ENCODE data around the gene EPM2AIP1. TPM values are rescaled to one million over a fixed set of nuclear protein-coding genes. Genes with fewer than 3 reads are reported as not detected.
A peak's percentile ranks its signal among the peaks of the same experiment; 100 is the strongest.

The EPM2AIP1 gene
- total RNA-seq, 5 donors from 2014 or later (not counting 1 experiment from before 2014, with no cell fraction given): 27.0 to 36.3 (median 29.3) TPM

DNA sequence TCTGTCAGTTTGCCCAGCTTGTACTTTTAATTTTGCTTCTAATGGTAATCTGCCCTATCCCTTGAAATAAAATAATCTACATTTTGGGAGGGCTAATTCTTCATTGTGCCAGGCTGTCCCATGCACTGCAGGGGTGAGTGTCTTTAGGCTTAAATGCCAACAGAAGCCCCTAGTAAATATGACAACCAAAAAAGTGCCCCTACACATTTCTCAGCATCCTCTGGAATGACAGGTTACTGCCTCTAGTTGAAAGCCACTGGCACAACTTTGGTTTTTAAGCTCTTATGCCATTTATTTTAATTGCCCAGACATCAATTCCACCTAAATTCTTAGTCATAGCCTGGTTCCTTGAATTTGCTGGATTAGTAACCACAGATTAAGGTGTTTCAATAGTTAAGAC lies 3.4 kb downstream of the EPM2AIP1 start:
- no peak for ATAC-seq (replicated peaks in 1 of 4)
- POLR2A ChIA-PET: interaction anchor here in 1 of 2 donors (0.6 to 0.9 kb wide), 4 partner anchors 22 to 1083 kb away, joined by 3 to 6 read pairs (median 6); partner anchors contain the start of gene PLCD1
- no peak overlapping the region for H3K27ac ChIP-seq (ENCODE audit: low read length)

GRCh38 chr3:36989005-36989404 lies 3.9 kb downstream of the EPM2AIP1 start:
- Histone ChIP-seq H3K27ac (ENCODE audit: low read length) (no peak overlapping the region), H3K4me1 (ENCODE audit: control insufficient read depth in 1 of 2, extremely low read depth in 1 of 2, insufficient read depth in 2 of 2, low read length in 2 of 2) (peaks cover 19 to 47% of the 10 kb centered on the region in 2 experiments), H3K27me3 (replicated peaks in 1 of 2; ENCODE audit: control insufficient read depth in 2 of 2, extremely low read depth in 1 of 2, insufficient read depth in 2 of 2, low read length in 1 of 2) (no peaks in the 10 kb centered on the region), H3K9me3 (no peaks in the 10 kb centered on the region), H3K36me3 (ENCODE audit: control insufficient read depth in 2 of 2, extremely low read depth in 1 of 2, insufficient read depth in 1 of 2, low read length in 1 of 2) (peaks cover 5 to 44% of the 10 kb centered on the region in 2 donors), H3K4me3 (ENCODE audit: control insufficient read depth in 1 of 2, extremely low read depth in 1 of 2, low read length in 1 of 2) (no peak overlapping the region)
- CTCF ChIA-PET: interaction anchor here (0.6 to 1.7 kb wide), 8 partner anchors 30 to 288 kb away, joined by 3 to 8 read pairs (median 4); no protein-coding TSS in a partner anchor
- Mint-ChIP-seq H3K4me1 (peaks cover 32 to 42% (median 41%) of the 10 kb centered on the region in 3 donors), H3K9me3 (no peaks in the 10 kb centered on the region), H3K4me3 (peak overlapping the region; percentile 43 to 62 (median 58)), H3K27me3 (no peaks in the 10 kb centered on the region), H3K27ac (peak overlapping the region; percentile 25 to 52), H3K36me3 (peaks cover 42% of the 10 kb centered on the region)
- POLR2A ChIA-PET: interaction anchor here (0.6 to 1.1 kb wide), 9 partner anchors 9 to 1082 kb away, joined by 3 to 8 read pairs (median 6); partner anchors contain the start of gene PLCD1 (in 1 of the 2)
- DNase-seq: no peak
- WGBS (ENCODE audit: insufficient coverage): no CpG with 5 or more reads among the region's 3 CpGs
- no peak for ATAC-seq (replicated peaks in 1 of 4)

More for the DNA sequence above, 3.4 kb downstream of the EPM2AIP1 start:
- Mint-ChIP-seq H3K27me3 (no peaks in the 10 kb centered on the region), H3K27ac (peak overlapping the region in 1 of 2 donors; percentile 52), H3K4me3 (peak overlapping the region; percentile 43 to 62 (median 58)), H3K4me1 (peaks cover 32 to 42% (median 41%) of the 10 kb centered on the region in 3 donors), H3K9me3 (no peaks in the 10 kb centered on the region), H3K36me3 (peaks cover 37% of the 10 kb centered on the region)
- Histone ChIP-seq H3K4me3 (ENCODE audit: control insufficient read depth in 1 of 2, extremely low read depth in 1 of 2, low read length in 1 of 2) (no peak overlapping the region), H3K27me3 (replicated peaks in 1 of 2; ENCODE audit: control insufficient read depth in 2 of 2, extremely low read depth in 1 of 2, insufficient read depth in 2 of 2, low read length in 1 of 2) (no peaks in the 10 kb centered on the region), H3K36me3 (ENCODE audit: control insufficient read depth in 2 of 2, extremely low read depth in 1 of 2, insufficient read depth in 1 of 2, low read length in 1 of 2) (peaks cover 5 to 41% of the 10 kb centered on the region in 2 donors), H3K9me3 (no peaks in the 10 kb centered on the region), H3K4me1 (ENCODE audit: control insufficient read depth in 1 of 2, extremely low read depth in 1 of 2, insufficient read depth in 2 of 2, low read length in 2 of 2) (peaks cover 20 to 52% of the 10 kb centered on the region in 2 experiments)
- CTCF ChIA-PET: interaction anchor here (0.6 to 1.7 kb wide), 5 partner anchors 30 to 289 kb away, joined by 3 to 8 read pairs (median 3); no protein-coding TSS in a partner anchor
- DNase-seq: no peak

DNA sequence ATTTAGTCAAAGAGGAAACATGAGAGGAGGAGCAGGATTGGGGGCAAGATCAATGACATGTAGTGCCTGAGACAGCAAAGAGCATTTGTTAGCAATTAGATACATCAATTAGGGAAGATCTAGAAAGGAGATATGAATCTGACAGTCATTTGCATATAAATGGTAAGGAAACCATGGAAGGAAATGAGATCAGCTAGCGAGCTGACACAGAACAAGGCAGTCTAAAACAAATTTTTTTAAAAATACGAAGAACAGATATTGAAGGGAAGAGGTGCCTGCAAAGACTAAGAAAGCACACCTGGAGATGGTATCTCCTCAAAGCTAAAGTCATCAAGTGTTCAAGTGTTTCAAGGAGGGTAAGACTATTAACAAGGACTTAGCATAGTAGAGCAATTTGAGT lies 4.6 kb downstream of the EPM2AIP1 start:
- peak overlapping the region; percentile 1 for H3K27ac ChIP-seq (ENCODE audit: low read length)
- Mint-ChIP-seq H3K27me3 (no peaks in the 10 kb centered on the region), H3K4me1 (peaks cover 32 to 42% (median 41%) of the 10 kb centered on the region in 3 donors), H3K4me3 (peak overlapping the region; percentile 21 to 57 (median 43)), H3K27ac (peak overlapping the region; percentile 18 to 27), H3K9me3 (no peaks in the 10 kb centered on the region), H3K36me3 (peaks cover 49% of the 10 kb centered on the region)
- ATAC-seq (replicated peaks in 1 of 4): no peak
- no peaks in the 10 kb centered on the region for H3K27me3 ChIP-seq (replicated peaks in 1 of 2; ENCODE audit: control insufficient read depth in 2 of 2, extremely low read depth in 1 of 2, insufficient read depth in 2 of 2, low read length in 1 of 2)
- 19% methylated on average over 2 of the region's 2 CpGs for WGBS (ENCODE audit: insufficient coverage)
- H3K4me3 ChIP-seq (ENCODE audit: control insufficient read depth in 1 of 2, extremely low read depth in 1 of 2, low read length in 1 of 2): no peak overlapping the region
- H3K36me3 ChIP-seq (ENCODE audit: control insufficient read depth in 2 of 2, extremely low read depth in 1 of 2, insufficient read depth in 1 of 2, low read length in 1 of 2): peaks cover 5 to 51% of the 10 kb centered on the region in 2 donors
- ChIA-PET POLR2A (interaction anchor here (0.6 to 1.1 kb wide), 4 partner anchors 12 to 1047 kb away, joined by 3 to 8 read pairs (median 6); no protein-coding TSS in a partner anchor), CTCF (interaction anchor here (0.9 to 1.7 kb wide), 3 partner anchors 29 to 125 kb away, joined by 3 to 6 read pairs (median 3); no protein-coding TSS in a partner anchor)
- H3K9me3 ChIP-seq: no peaks in the 10 kb centered on the region
- peak in 1 of 35 experiments; percentile 45 for DNase-seq
- H3K4me1 ChIP-seq (ENCODE audit: control insufficient read depth in 1 of 2, extremely low read depth in 1 of 2, insufficient read depth in 2 of 2, low read length in 2 of 2): peaks cover 19 to 44% of the 10 kb centered on the region in 2 experiments

GRCh38 chr3:36981006-36981405 lies 11.9 kb downstream of the EPM2AIP1 start:
- H3K27me3 ChIP-seq (replicated peaks in 1 of 2; ENCODE audit: control insufficient read depth in 2 of 2, extremely low read depth in 1 of 2, insufficient read depth in 2 of 2, low read length in 1 of 2): no peaks in the 10 kb centered on the region
- Mint-ChIP-seq H3K9me3 (peaks cover 10 to 13% (median 12%) of the 10 kb centered on the region in 3 donors), H3K27me3 (no peaks in the 10 kb centered on the region), H3K36me3 (peaks cover 49% of the 10 kb centered on the region), H3K4me1 (peaks cover 0 to 6% (median 5%) of the 10 kb centered on the region in 3 donors), H3K4me3 (no peak overlapping the region), H3K27ac (no peak overlapping the region)
- DNase-seq (no peak), ATAC-seq (replicated peaks in 1 of 4) (no peak)
- ChIA-PET CTCF (interaction anchor here (0.7 kb wide), 2 partner anchors 23 to 55 kb away, joined by 3 to 5 read pairs; no protein-coding TSS in a partner anchor), POLR2A (no interaction called here)
- no peaks in the 10 kb centered on the region for H3K4me1 ChIP-seq (ENCODE audit: control insufficient read depth in 1 of 2, extremely low read depth in 1 of 2, insufficient read depth in 2 of 2, low read length in 2 of 2)
- H3K27ac ChIP-seq (ENCODE audit: low read length): no peak overlapping the region
- 100% methylated on average over 2 of the region's 4 CpGs for WGBS (ENCODE audit: insufficient coverage)
- H3K9me3 ChIP-seq: no peaks in the 10 kb centered on the region
- H3K36me3 ChIP-seq (ENCODE audit: control insufficient read depth in 2 of 2, extremely low read depth in 1 of 2, insufficient read depth in 1 of 2, low read length in 1 of 2): peaks cover 0 to 41% of the 10 kb centered on the region in 2 donors
- H3K4me3 ChIP-seq (ENCODE audit: control insufficient read depth in 1 of 2, extremely low read depth in 1 of 2, low read length in 1 of 2): no peak overlapping the region

DNA sequence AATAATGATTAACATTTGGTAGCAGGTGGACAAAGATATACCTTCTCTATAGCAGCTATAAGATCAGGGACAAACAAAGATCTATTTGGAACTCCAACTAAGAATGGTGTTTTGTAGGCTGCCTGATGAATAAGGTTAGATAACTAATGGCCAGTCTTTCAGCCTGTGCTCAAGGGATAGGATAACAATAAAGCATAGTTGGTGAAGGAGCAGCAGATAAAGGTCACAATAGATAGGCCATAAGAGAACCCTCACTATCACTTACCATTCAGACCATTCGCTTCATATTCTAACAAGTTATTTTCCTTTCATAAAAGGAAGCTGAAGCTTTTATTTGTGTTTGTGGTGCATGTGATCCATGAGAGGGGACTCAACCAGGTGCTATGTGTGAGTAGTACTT lies 19.8 kb downstream of the EPM2AIP1 start:
- no peak for DNase-seq

GRCh38 chr3:36972163-36972562 lies 20.8 kb downstream of the EPM2AIP1 start:
- DNase-seq: no peak
- Mint-ChIP-seq H3K9me3 (no peaks in the 10 kb centered on the region), H3K4me1 (peaks cover 17 to 30% (median 24%) of the 10 kb centered on the region in 3 donors), H3K36me3 (peaks cover 15% of the 10 kb centered on the region), H3K4me3 (no peak overlapping the region), H3K27me3 (no peaks in the 10 kb centered on the region), H3K27ac (no peak overlapping the region)
- H3K27ac ChIP-seq (ENCODE audit: low read length): no peak overlapping the region
- no peak for ATAC-seq (replicated peaks in 1 of 4)
- no peaks in the 10 kb centered on the region for H3K9me3 ChIP-seq
- no CpG with 5 or more reads among the region's 2 CpGs for WGBS (ENCODE audit: insufficient coverage)
- ChIA-PET POLR2A (no interaction called here), CTCF (no interaction called here)
- H3K27me3 ChIP-seq (replicated peaks in 1 of 2; ENCODE audit: control insufficient read depth in 2 of 2, extremely low read depth in 1 of 2, insufficient read depth in 2 of 2, low read length in 1 of 2): no peaks in the 10 kb centered on the region
- no peaks in the 10 kb centered on the region for H3K36me3 ChIP-seq (ENCODE audit: control insufficient read depth in 2 of 2, extremely low read depth in 1 of 2, insufficient read depth in 1 of 2, low read length in 1 of 2)
- peaks cover 4 to 9% of the 10 kb centered on the region in 2 experiments for H3K4me1 ChIP-seq (ENCODE audit: control insufficient read depth in 1 of 2, extremely low read depth in 1 of 2, insufficient read depth in 2 of 2, low read length in 2 of 2)
- H3K4me3 ChIP-seq (ENCODE audit: control insufficient read depth in 1 of 2, extremely low read depth in 1 of 2, low read length in 1 of 2): no peak overlapping the region

More for the DNA sequence above, 19.8 kb downstream of the EPM2AIP1 start:
- Mint-ChIP-seq H3K4me3 (no peak overlapping the region), H3K27me3 (no peaks in the 10 kb centered on the region), H3K9me3 (no peaks in the 10 kb centered on the region), H3K4me1 (peaks cover 17 to 30% (median 24%) of the 10 kb centered on the region in 3 donors), H3K27ac (no peak overlapping the region), H3K36me3 (peaks cover 15% of the 10 kb centered on the region)
- H3K4me1 ChIP-seq (ENCODE audit: control insufficient read depth in 1 of 2, extremely low read depth in 1 of 2, insufficient read depth in 2 of 2, low read length in 2 of 2): peaks cover 4 to 9% of the 10 kb centered on the region in 2 experiments
- no CpG with 5 or more reads among the region's 1 CpG for WGBS (ENCODE audit: insufficient coverage)
- no peaks in the 10 kb centered on the region for H3K9me3 ChIP-seq
- no peaks in the 10 kb centered on the region for H3K36me3 ChIP-seq (ENCODE audit: control insufficient read depth in 2 of 2, extremely low read depth in 1 of 2, insufficient read depth in 1 of 2, low read length in 1 of 2)
- ChIA-PET CTCF (interaction anchor here in 1 of 2 donors (1.0 kb wide), 1 partner anchor 81 kb away, joined by 4 read pairs; no protein-coding TSS in a partner anchor), POLR2A (no interaction called here)
- H3K27me3 ChIP-seq (replicated peaks in 1 of 2; ENCODE audit: control insufficient read depth in 2 of 2, extremely low read depth in 1 of 2, insufficient read depth in 2 of 2, low read length in 1 of 2): no peaks in the 10 kb centered on the region
- no peak overlapping the region for H3K27ac ChIP-seq (ENCODE audit: low read length)
- H3K4me3 ChIP-seq (ENCODE audit: control insufficient read depth in 1 of 2, extremely low read depth in 1 of 2, low read length in 1 of 2): no peak overlapping the region
- no peak for ATAC-seq (replicated peaks in 1 of 4)

Measured in T-cell (primary cell).